Adipocyte (in vitro differentiated cells): ENCODE data around the gene SNAPC2.
"Not testable (repeated sequence)": the region's sequence is repeated elsewhere in the genome, so short reads cannot be mapped to it uniquely, and the experiment has no call there.

Experiments used
- DNase-seq: peaks from one replicate; pipeline ENCODE4 v3.0.0-alpha.2; 2015; ENCODE audit warnings: low read depth
- H3K27me3 ChIP-seq: replicated peaks from 2 replicates; pipeline ENCODE4 v1.7.0; 2013; ENCODE audit warnings: mild to moderate bottlenecking, low read length, moderate library complexity; ENCODE audit not compliant: control insufficient read depth, insufficient read depth
- H3K36me3 ChIP-seq: 2 replicates; pipeline ENCODE4 v1.7.0; 2013; ENCODE audit warnings: low read length, mild to moderate bottlenecking, moderate library complexity; ENCODE audit not compliant: control insufficient read depth, insufficient read depth, severe bottlenecking
- H3K4me1 ChIP-seq: 2 replicates; pipeline ENCODE4 v1.7.0; 2013; ENCODE audit warnings: mild to moderate bottlenecking, low read length, moderate library complexity; ENCODE audit not compliant: control insufficient read depth, insufficient read depth
- H3K4me3 ChIP-seq: 2 replicates; pipeline ENCODE4 v1.7.0; 2013; ENCODE audit warnings: mild to moderate bottlenecking, low read length, moderate library complexity
- H3K9ac ChIP-seq: 2 replicates; pipeline ENCODE4 v1.7.0; 2013; ENCODE audit warnings: mild to moderate bottlenecking, low read length, moderate library complexity
- H3K9me3 ChIP-seq: 2 replicates; pipeline ENCODE4 v1.7.0; 2013; ENCODE audit warnings: mild to moderate bottlenecking, low read length, moderate library complexity; ENCODE audit not compliant: control insufficient read depth

SNAPC2 gene

DNA sequence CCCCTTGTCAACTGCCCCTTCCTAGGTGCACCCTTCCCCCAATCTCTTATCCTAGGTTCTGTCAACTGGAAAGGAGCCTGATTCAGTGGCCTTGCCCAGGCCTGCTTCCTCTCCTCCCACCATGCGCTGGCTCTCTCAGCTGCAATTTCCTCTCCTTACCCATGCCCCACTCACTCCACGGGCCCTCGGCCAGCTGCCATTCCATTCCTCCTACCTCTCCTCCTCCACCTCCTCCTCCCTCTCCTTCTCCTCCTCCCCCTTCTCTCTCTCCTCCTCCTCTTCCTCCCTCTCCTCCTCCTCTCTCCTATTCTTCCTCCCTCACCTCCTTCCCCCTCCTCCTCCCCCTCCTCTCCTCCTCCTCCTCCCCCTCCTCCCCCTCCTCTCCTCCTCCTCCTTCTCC is 32.9 kb downstream of the SNAPC2 start:
- Histone ChIP-seq H3K4me1 (peaks cover 3% of the 10 kb centered on the region), H3K36me3 (peaks cover 5% of the 10 kb centered on the region), H3K9me3 (no peaks in the 10 kb centered on the region), H3K9ac (no peak overlapping the region), H3K27me3 (no peaks in the 10 kb centered on the region), H3K4me3 (no peak overlapping the region)
- DNase-seq, result peak; percentile 17

DNA sequence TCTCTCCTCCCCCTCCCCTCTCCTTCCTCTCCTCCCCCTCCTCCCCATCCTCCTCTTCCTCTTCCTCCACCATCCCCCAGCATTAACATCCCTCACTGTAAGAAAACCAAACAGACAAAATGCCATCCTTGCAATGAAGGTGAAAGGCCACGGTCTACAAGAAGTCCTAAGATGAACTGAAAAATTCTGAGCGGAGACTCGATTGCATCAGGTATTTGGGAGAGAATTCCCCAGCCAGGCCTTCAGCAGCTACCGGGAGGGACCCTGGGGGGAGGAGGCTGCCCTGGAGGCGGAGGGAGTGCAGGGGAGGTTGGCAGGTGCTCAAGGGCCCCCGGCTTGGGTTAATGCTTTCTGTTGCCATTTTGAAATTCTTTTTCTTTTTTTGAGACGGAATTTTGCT is 33.4 kb downstream of the SNAPC2 start:
- Histone ChIP-seq H3K36me3 (peaks cover 5% of the 10 kb centered on the region), H3K4me1 (peaks cover 3% of the 10 kb centered on the region), H3K27me3 (no peaks in the 10 kb centered on the region), H3K4me3 (no peak overlapping the region), H3K9me3 (no peaks in the 10 kb centered on the region), H3K9ac (no peak overlapping the region)
- DNase-seq, result no peak

DNA sequence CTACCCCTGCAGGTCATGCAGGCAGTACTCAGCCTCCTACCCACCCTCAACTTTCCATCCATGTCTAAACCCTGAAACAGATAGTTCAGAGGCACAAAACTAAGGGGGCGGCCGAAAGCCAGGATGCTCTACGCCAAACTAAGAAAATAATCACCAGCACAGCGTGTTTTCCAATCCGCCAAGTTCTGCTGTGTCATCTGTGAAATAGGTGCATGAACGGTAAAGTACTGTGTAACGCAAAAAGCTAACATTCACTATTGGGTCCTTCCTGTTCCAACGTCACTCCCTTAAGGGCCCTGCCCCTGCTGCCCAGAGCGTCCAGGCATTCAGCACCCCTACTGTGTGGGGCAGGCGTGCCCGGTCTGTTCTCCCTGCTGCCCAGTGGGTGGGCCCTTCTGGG is 35.6 kb downstream of the SNAPC2 start:
- Histone ChIP-seq H3K4me3 (no peak overlapping the region), H3K27me3 (no peaks in the 10 kb centered on the region), H3K9me3 (no peaks in the 10 kb centered on the region), H3K9ac (no peak overlapping the region), H3K4me1 (peaks cover 3% of the 10 kb centered on the region), H3K36me3 (peaks cover 9% of the 10 kb centered on the region)
- no peak for DNase-seq

DNA sequence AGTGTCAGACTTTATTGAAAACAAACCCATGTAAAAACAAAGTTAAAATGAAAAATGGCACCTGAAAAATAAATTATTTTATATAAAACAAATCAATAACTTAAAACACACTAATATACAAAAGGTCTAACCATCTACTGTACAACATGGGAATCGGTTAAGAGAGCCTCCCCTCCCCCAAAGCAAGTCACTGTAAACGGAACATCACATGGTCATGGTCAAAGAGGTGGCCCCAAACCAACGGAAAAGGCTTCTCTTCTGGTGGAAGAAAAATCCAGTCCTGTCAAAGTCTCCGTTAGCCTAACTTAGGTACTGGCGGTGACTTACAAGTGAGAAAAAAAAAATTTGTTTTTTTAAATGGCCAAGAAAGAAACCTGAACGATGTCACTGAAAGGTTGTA is 39.1 kb downstream of the SNAPC2 start:
- no peaks in the 10 kb centered on the region for H3K27me3 ChIP-seq
- peaks cover 40% of the 10 kb centered on the region for H3K36me3 ChIP-seq
- DNase-seq, result no peak
- H3K4me3 ChIP-seq, result no peak overlapping the region
- no peak overlapping the region for H3K9ac ChIP-seq
- no peaks in the 10 kb centered on the region for H3K9me3 ChIP-seq
- H3K4me1 ChIP-seq, result no peaks in the 10 kb centered on the region

DNA sequence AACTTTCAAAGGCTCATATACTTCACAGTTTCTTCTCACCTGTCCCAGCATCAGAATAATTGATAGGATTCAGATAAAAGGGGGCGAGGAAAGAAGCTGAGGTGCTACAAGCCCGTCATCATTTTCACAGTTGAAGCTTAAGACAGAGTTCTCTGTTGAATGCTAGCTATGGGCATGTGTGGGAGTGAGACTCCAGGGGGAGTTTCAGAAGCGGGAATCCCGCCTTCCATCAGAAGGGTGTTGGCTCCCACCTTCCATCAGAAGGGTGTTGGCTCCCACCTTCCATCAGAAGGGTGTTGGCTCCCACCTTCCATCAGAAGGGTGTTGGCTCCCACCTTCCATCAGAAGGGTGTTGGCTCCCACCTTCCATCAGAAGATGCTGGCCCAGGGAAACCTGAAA is 40.9 kb downstream of the SNAPC2 start:
- H3K27me3 ChIP-seq, H3K4me1 ChIP-seq, H3K9ac ChIP-seq, DNase-seq, H3K4me3 ChIP-seq, H3K9me3 ChIP-seq: not testable (repeated sequence)
- peaks cover 56% of the 10 kb centered on the region for H3K36me3 ChIP-seq

DNA sequence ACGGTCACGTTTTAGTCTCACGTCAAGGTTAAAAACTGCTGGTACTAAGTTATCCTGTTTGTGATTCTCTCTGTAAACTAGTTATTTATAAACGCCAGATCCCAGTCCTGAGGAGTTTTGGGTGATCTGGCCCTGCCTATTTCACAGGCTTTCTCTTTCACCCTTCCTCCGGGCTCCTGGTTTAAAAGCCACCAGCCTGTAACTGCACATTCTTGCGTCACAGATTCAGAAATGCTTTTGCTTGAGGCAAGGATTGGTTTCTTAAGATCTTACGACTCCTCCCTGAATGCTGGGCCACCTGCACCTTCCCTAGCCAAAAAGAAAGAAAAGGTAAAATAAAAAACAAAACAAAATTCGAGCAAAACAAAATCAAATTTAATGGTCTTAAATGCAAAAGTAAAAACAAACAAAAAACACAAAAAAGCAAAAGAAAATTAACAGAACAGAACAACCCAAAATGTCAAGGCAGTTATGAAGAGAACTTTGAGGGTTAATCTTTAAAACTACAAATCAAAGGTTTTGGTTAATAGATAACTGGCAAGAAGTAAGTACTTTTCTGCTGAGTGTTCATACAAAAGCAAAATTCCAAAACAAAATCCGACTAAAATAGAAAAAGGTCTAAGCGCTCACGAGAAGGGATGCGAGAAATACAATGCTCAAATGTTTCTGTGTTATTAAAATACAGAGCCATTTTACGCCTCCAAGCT is 41.9 kb downstream of the SNAPC2 start:
- no peak overlapping the region for H3K4me3 ChIP-seq
- H3K27me3 ChIP-seq, result no peaks in the 10 kb centered on the region
- no peak overlapping the region for H3K9ac ChIP-seq
- H3K4me1 ChIP-seq, result no peaks in the 10 kb centered on the region
- H3K9me3 ChIP-seq, result no peaks in the 10 kb centered on the region
- DNase-seq, result no peak
- peaks cover 64% of the 10 kb centered on the region for H3K36me3 ChIP-seq

DNA sequence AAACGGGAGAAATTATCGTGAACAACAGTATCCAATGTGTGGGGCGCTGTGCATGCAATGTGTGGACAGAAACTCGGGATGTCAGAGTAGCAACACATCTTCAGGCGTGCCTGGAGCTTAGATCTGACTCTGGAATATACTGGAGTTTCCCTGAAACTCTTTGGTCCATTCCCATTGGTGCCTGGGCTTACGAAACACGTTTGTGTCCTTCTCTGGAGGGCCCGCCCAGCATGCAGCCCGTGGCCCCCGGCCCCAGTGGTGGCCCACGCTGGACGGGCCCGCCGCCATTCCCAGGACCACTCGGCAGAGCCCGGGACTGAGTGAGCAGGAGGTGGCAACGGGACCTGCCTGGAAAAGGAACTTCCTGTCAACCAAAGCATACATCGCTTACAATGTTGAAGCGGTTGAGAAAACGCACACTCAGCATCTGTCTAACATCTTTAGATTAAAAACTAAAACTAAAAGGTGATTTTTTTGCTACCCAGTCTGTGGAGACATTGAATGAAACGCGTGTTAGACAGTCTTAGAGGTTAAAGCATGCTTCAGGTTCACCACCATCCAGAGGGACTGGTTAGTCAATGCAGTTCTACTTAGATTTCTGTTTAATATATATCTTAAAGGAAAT is 42.6 kb downstream of the SNAPC2 start:
- Histone ChIP-seq H3K4me1 (no peaks in the 10 kb centered on the region), H3K27me3 (no peaks in the 10 kb centered on the region), H3K36me3 (peaks cover 70% of the 10 kb centered on the region), H3K9ac (no peak overlapping the region), H3K9me3 (no peaks in the 10 kb centered on the region), H3K4me3 (no peak overlapping the region)
- no peak for DNase-seq

DNA sequence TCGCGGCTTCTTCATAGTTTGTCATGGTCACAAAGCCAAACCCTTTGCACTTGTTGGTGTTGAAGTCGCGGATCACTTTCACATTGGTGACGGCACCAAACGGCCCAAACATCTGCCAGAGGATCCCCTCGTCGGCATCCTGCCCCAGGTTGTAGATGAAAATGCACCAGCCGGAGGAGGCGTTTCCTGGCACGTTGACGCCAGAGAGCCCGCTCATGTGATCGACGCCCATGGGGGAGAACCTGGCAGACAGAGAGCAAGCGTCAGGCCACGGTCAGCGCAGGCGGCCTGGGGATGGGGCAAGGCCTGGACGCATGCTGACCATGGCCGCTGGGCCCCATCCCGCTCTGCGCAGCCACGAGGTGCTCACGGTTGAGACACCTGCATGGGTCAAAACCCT is 43.4 kb downstream of the SNAPC2 start:
- H3K4me1 ChIP-seq, result no peaks in the 10 kb centered on the region
- no peak for DNase-seq
- H3K27me3 ChIP-seq, result no peaks in the 10 kb centered on the region
- H3K9me3 ChIP-seq, result no peaks in the 10 kb centered on the region
- no peak overlapping the region for H3K9ac ChIP-seq
- peaks cover 70% of the 10 kb centered on the region for H3K36me3 ChIP-seq
- H3K4me3 ChIP-seq, result no peak overlapping the region

DNA sequence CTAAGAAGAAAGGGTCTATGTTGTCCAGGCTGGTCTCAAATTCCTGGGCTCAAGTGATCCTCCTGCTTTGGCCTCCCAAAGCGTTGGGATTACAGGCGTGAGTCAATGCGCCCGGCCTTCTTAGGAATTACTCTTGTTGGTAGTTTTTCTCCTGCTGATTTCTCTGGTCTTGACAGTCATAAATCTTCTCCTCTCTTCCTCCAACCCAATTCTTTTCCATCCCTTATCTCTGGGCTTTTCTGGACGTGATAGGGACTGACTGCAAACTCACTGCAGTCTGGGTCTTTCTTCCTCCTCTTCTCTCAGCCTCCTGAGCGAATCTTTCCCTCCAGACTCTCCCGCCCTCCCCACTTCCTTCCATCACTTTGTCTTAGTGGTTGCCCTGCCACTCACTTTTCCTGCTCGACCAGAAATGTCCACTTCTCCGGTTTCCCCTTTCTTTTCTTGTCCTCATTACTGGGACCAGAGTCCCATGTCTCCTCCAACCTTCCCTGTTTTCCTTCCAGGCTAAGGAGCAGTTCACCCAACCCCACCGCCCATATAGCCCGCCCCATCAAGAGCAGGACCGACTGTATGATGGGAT is 45.2 kb downstream of the SNAPC2 start:
- H3K27me3 ChIP-seq, result no peaks in the 10 kb centered on the region
- no peak for DNase-seq
- H3K9ac ChIP-seq, result no peak overlapping the region
- H3K36me3 ChIP-seq, result peaks cover 78% of the 10 kb centered on the region
- no peaks in the 10 kb centered on the region for H3K4me1 ChIP-seq
- no peaks in the 10 kb centered on the region for H3K9me3 ChIP-seq
- no peak overlapping the region for H3K4me3 ChIP-seq

DNA sequence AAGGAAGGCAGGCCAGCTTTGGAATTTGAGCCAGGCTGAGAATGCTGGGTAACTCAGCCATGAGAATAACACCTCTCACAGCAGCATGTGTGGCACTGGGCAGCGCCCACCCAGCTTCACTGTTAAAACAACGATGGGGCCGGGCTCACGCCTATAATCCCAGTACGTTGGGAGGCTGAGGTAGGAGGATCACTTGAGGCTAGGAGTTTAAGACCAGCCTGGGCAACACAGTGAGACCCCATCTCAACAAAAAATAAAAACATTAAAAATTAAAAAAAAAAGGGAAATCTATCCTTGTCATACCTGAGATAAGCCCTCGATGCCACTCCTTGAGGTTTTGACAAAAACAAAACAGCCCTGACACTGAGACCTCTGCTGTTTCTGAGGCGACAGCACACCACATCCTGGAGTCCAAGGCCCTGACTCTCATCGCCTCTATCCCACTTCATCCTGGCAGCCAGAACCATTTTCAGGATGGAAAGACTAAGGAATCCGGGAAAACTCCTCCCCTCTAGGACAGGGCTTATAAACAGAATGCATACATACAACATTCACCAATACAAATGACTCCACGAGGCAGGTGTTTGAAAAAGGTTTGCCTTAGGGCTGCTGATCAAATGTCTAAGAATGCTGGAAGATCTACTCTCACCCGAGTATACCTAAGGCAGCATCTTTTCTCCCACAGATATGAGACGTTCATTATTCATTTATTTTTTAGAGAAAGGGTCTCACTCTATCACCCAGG is 46.0 kb downstream of the SNAPC2 start:
- Histone ChIP-seq H3K4me1 (no peaks in the 10 kb centered on the region), H3K36me3 (peaks cover 73% of the 10 kb centered on the region), H3K27me3 (no peaks in the 10 kb centered on the region), H3K9me3 (no peaks in the 10 kb centered on the region), H3K4me3 (no peak overlapping the region), H3K9ac (no peak overlapping the region)
- no peak for DNase-seq

DNA sequence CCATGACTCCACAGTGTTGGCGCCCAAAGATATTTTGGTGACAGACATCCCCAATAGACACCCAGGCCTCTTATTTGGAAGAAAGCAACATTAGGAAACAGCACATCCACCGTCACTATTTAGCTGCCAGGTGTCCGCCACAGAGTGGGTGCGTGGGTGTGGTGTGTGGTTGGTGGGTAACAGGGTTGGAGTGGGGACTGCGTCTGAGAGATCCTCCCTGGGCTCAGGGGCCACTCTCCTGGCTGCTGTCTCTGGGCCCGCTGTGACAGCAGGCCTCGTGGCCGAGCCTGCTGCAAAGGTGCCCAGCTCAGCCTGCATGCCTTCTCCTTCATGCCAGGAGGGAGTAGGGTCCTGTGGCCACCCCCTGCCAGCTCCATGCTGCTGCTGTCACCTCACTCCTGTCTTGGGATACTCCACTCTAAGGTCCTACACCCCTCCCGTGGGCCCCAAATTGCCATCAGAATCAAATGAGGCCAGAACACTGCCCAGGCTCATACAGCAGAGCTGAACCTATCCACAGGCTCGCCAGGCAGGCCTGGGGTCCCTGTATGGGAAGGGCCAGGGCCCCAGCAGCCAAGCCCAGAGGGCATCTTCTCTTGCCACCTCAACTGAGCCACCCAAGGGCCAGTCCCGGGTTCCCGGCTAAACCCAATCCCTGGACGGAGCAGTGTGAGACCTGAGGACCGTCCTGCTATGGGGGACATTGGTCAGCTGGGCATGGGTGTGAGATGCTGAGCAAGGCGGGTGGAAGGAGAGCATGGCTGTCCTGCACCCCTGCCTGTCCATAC is 48.1 kb downstream of the SNAPC2 start:
- H3K4me1 ChIP-seq, result no peaks in the 10 kb centered on the region
- no peak overlapping the region for H3K4me3 ChIP-seq
- no peak for DNase-seq
- H3K36me3 ChIP-seq, result peaks cover 69% of the 10 kb centered on the region
- H3K9ac ChIP-seq, result no peak overlapping the region
- H3K9me3 ChIP-seq, result no peaks in the 10 kb centered on the region
- no peaks in the 10 kb centered on the region for H3K27me3 ChIP-seq
